Left ventricle myocardium inferior (tissue), 1 donor: ENCODE measurements around the gene KCNT2. TPM values are rescaled to one million over a fixed set of nuclear protein-coding genes. Genes with fewer than 3 reads are reported as not detected.

Experiments
- DNase-seq: peaks from one replicate; pipeline ENCODE4 v3.0.0-alpha.2; 2020
- H3K27ac ChIP-seq: fragments of 200-600 bp; replicated peaks from 2 replicates; pipeline ENCODE4 v1.8.0; 2021
- H3K27me3 ChIP-seq: fragments of 200-600 bp; 2 replicates; pipeline ENCODE4 v1.8.0; 2021; ENCODE audit warnings: low read depth
- H3K36me3 ChIP-seq: fragments of 200-600 bp; 2 replicates; pipeline ENCODE4 v1.8.0; 2021
- H3K4me1 ChIP-seq: fragments of 200-600 bp; 2 replicates; pipeline ENCODE4 v1.8.0; 2021
- H3K4me3 ChIP-seq: fragments of 200-600 bp; 2 replicates; pipeline ENCODE4 v1.8.0; 2021; ENCODE audit warnings: mild to moderate bottlenecking, moderate library complexity
- H3K9me3 ChIP-seq: fragments of 200-600 bp; replicated peaks from 2 replicates; pipeline ENCODE4 v1.8.0; 2021
- intact Hi-C: fragments of 100-400 bp; cut with micrococcal nuclease; formaldehyde crosslinking; loops from one replicate; pipeline ENCODE4 v1.11.0; 2022
- total RNA-seq: library from RNA; stranded (reverse); fragmentation: NEBNext Ultra II Directional; extraction: Animal tissue kit (Norgen Biotek cat#: 25700); gene quantifications from one replicate; pipeline ENCODE4 v1.2.1, GENCODE V29; 2021
- TF ChIP-seq, protein P1 (sequence below): fragments of 200-600 bp; IDR thresholded peaks from 2 replicates; pipeline ENCODE4 v1.8.0; 2021; ENCODE audit warnings: antibody characterized with exemption, mild to moderate bottlenecking, borderline replicate concordance
- donor health status: DM: no; HTN: yes; CAD: no; lungs with severe emphysema.

The KCNT2 gene
- total RNA-seq, 1 donor from 2014 or later = 0.60 TPM

DNA sequence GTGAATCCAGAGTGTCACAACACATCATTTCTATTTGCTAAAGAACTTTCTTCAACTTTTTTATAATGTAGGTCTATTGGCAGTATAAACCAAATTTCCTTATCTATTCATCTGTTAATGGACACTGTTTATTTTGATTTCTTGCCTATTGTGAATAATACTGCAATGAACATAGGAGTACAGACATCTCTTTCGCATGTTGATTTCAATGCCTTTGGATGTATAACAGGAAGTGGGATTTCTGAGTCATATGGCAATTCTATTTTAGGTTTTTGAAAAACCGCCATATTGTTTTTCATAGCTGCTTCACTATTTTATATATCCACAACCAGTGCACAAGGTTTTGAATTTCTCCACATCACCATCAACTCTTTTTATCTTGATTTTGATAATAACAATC is 198.7 kb downstream of the KCNT2 start:
- Histone ChIP-seq H3K27ac (no peak overlapping the region), H3K4me3 (no peak overlapping the region), H3K27me3 (no peaks in the 10 kb centered on the region), H3K4me1 (peaks cover 6% of the 10 kb centered on the region), H3K9me3 (peaks cover 7% of the 10 kb centered on the region), H3K36me3 (no peaks in the 10 kb centered on the region)
- no peak for DNase-seq
- intact Hi-C loops = no loop called here
- TF ChIP-seq, protein P1, sequence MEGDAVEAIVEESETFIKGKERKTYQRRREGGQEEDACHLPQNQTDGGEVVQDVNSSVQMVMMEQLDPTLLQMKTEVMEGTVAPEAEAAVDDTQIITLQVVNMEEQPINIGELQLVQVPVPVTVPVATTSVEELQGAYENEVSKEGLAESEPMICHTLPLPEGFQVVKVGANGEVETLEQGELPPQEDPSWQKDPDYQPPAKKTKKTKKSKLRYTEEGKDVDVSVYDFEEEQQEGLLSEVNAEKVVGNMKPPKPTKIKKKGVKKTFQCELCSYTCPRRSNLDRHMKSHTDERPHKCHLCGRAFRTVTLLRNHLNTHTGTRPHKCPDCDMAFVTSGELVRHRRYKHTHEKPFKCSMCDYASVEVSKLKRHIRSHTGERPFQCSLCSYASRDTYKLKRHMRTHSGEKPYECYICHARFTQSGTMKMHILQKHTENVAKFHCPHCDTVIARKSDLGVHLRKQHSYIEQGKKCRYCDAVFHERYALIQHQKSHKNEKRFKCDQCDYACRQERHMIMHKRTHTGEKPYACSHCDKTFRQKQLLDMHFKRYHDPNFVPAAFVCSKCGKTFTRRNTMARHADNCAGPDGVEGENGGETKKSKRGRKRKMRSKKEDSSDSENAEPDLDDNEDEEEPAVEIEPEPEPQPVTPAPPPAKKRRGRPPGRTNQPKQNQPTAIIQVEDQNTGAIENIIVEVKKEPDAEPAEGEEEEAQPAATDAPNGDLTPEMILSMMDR = no peak

DNA sequence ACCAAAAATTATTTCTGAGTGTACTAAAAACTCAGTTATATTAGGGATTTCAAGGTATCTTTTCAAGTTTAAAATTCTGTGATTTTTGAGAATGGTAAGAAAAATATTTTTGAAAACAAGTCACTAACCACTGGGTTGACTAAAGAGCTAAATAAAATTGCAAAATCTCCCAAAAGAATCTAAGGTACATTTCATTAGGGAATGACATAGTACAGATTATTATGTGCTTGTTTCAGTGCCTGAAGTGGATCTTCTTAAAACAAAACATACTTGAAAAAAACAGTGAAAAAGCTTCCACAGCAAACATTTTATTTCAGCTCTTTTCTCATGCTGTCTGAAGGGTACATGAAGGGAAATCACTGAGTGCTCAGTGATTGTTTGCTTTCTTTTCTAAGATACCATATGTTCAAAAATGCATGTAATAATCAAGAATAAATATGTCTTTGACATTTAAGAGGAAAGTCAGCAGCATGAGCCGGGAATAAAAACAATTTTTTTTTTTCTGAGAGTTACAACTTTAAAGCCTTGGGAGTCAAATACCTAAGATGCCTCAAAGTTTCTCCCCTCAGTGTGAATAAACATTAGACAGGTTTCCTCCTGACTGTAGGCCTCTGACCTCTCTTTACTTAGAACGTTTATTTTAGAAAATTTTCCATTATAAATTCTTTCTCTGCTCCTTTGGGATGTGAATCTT is 200.7 kb downstream of the KCNT2 start:
- peaks cover 6% of the 10 kb centered on the region for H3K4me1 ChIP-seq
- peaks cover 7% of the 10 kb centered on the region for H3K9me3 ChIP-seq
- no peak overlapping the region for H3K4me3 ChIP-seq
- no peaks in the 10 kb centered on the region for H3K36me3 ChIP-seq
- no peaks in the 10 kb centered on the region for H3K27me3 ChIP-seq
- intact Hi-C loops = no loop called here
- no peak overlapping the region for H3K27ac ChIP-seq
- DNase-seq = no peak
- TF ChIP-seq, protein P1 = no peak

DNA sequence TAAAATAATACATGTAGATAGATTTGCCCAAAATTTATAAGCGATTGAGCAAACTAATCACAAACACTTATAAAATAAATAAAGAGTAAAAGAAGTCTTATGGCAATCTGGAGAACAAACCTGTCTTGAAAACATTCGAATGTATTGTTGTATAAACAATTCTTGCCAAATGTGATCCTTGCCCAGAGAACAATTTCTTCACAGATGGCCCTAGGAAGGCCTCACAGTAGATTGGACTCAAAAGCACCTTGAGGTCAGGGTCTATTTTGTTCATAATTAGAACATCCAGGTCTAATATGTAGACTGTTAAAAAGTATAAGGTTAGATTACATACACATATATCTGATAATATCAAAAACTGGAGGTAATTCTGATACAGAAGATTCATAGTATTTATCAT is 202.4 kb downstream of the KCNT2 start:
- no peaks in the 10 kb centered on the region for H3K9me3 ChIP-seq
- intact Hi-C loops = no loop called here
- no peak overlapping the region for H3K4me3 ChIP-seq
- H3K4me1 ChIP-seq = peaks cover 6% of the 10 kb centered on the region
- no peak overlapping the region for H3K27ac ChIP-seq
- no peak for DNase-seq
- TF ChIP-seq, protein P1 = no peak
- no peaks in the 10 kb centered on the region for H3K27me3 ChIP-seq
- no peaks in the 10 kb centered on the region for H3K36me3 ChIP-seq

DNA sequence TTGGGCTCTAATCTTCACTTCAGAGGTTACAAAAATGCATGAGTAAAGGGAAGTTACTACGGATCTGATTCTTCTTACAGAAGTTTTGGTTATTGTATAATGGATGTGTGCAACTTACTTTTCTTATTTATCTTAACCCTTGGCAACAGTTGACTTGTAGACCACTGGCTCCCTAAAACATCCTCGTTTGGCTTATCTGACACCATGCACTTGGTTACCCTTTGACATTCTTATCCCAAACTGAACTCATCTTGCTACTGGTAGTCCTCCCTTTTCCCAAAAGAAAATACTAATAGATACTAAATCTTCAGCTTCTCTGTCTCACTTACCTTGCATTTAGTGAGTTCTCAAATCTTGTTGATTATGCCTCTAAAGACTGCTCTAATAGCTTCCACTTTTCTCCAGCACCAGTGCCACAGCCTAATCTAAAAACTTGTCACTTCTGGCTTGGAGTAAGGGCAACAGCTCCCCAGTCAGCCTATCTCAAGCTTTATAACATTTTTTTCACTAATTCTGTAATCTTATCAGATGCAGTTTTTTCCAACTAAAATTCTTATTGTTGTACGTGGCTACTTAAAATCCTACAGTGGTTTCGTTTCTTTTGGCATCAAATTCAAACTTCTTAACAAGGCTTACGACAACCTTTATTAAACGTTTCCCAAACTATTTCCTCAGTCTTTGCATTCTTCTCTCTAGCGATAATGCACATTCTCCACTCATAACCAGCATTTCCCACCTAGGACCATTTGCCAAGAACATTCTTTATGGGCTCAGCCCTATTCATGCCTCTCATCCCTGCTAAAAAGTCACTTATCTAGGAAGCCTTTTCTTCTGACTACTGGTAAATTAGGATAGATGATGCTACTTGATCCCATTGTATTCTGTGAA is 204.2 kb downstream of the KCNT2 start:
- Histone ChIP-seq H3K4me1 (peaks cover 6% of the 10 kb centered on the region), H3K9me3 (no peaks in the 10 kb centered on the region), H3K36me3 (no peaks in the 10 kb centered on the region), H3K4me3 (no peak overlapping the region), H3K27me3 (no peaks in the 10 kb centered on the region), H3K27ac (no peak overlapping the region)
- DNase-seq = no peak
- TF ChIP-seq, protein P1 = no peak
- intact Hi-C loops = no loop called here

DNA sequence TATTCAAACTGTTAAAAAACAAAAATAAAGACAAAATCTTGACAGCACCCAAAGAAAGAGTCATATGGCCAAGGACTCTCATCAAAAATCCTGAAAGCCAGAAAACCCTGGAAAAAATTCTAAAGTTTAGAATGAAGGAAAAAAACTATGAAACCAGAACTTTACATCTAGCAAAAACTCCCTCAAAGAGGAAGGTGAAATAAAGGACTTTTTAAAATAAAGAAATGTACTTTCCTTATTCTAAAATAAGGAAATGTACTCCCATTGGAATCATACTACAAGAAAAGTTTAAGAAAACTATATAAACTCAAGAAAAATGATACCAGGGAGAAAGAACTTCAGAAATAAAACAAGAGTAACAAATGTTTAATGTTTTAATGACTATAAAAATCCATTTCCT is 206.3 kb downstream of the KCNT2 start:
- TF ChIP-seq, protein P1 = no peak
- Histone ChIP-seq H3K27me3 (no peaks in the 10 kb centered on the region), H3K4me1 (no peaks in the 10 kb centered on the region), H3K9me3 (no peaks in the 10 kb centered on the region), H3K4me3 (no peak overlapping the region), H3K36me3 (no peaks in the 10 kb centered on the region), H3K27ac (no peak overlapping the region)
- intact Hi-C loops = no loop called here
- DNase-seq = no peak
